Hepatocyte (in vitro differentiated cells): Measurements from ENCODE around the gene SUCLG2.

Experiments used
- EZH2 ChIP-seq: fragments of 200-600 bp; sonication (generic); IDR thresholded peaks from 2 replicates; pipeline ENCODE4 v1.6.1; 2016; ENCODE audit warnings: antibody characterized with exemption, mild to moderate bottlenecking, borderline replicate concordance
- TF ChIP-seq, protein P1 (sequence below): fragments of 200-600 bp; sonication (generic); IDR thresholded peaks from 2 replicates; pipeline ENCODE4 v1.5.1; 2016; ENCODE audit warnings: antibody characterized with exemption, mild to moderate bottlenecking; ENCODE audit not compliant: poor library complexity

DNA sequence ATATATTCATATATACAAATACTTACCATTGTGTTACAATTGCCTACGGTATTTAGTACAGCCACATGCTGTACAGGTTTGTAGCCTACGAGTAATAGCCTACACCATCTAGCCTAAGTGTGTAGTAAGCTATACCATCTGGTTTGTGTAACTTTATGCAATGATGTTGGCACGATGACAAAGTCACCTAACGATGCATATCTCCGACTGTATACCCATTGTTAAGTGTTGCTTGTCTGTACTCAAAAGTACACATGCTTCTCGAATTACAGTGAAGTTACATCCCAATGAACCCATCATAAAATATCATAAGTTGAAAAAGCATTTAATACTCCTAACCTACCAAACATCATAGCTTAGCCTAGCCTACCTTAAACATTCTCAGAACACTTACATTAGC, 329.2 kb downstream of the SUCLG2 start:
- TF ChIP-seq EZH2: no peak
- TF ChIP-seq, protein P1, sequence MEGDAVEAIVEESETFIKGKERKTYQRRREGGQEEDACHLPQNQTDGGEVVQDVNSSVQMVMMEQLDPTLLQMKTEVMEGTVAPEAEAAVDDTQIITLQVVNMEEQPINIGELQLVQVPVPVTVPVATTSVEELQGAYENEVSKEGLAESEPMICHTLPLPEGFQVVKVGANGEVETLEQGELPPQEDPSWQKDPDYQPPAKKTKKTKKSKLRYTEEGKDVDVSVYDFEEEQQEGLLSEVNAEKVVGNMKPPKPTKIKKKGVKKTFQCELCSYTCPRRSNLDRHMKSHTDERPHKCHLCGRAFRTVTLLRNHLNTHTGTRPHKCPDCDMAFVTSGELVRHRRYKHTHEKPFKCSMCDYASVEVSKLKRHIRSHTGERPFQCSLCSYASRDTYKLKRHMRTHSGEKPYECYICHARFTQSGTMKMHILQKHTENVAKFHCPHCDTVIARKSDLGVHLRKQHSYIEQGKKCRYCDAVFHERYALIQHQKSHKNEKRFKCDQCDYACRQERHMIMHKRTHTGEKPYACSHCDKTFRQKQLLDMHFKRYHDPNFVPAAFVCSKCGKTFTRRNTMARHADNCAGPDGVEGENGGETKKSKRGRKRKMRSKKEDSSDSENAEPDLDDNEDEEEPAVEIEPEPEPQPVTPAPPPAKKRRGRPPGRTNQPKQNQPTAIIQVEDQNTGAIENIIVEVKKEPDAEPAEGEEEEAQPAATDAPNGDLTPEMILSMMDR: no peak
